ENCODE results near the gene C2CD4B.

DNA sequence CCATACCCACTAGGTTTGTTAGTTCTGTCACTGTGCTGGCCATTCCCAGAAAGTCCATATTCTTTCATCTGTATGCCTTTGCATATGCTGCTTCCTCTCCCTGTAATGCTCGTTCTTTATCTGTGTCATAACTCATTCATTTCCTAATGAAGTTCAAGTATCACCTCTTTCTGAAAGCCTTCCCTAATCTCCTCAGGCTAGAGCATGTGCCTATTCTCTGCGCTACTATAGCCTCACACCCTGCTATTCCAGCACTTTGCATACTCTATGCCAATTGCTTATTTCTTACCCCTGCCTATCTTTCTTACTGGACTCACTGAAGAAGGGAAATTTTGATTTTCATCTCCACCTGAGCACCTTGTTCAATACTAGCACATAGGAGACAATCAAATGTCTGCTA, 25.6 kb upstream of the C2CD4B start:
- TF ChIP-seq CTCF (IDR thresholded peaks at IDR 0.05; ENCODE audit: poor library complexity), result no peak
- TF ChIP-seq EZH2phosphoT487 (IDR thresholded peaks at IDR 0.05; ENCODE audit: low read depth, severe bottlenecking, unreplicated experiment), result no peak
